CD4-positive, alpha-beta T cell treated with Interferon gamma for 1 hour (primary cell): ENCODE data around the gene CPSF4.

ENCODE experiments used
- DNase-seq: peaks from one replicate; pipeline ENCODE4 v3.0.0-alpha.2; 2020

CPSF4 gene

DNA sequence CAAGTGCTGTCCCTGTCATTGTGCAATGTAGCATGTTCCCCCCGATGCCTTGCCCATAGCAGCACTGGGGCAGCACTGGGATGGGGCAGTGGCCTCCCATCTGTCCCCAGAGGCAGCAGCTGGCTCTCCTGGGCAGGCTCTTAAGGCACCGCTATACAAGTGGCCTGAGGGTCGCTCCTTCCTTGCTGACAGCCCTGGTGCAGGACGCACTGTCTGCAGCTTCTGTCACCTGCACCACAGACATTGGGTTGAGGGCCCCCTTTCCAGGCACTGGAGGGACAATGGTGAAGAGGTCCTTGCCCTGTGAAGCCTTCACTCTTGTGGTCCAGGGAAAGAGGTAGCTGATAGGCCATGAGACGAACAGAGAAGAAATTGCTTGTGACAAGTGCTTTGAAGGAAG, 10.6 kb downstream of the CPSF4 start:
- DNase-seq: no peak

- no peak for DNase-seq
These were observed 13.2 kb downstream of the CPSF4 start for GRCh38 chr7:99451936-99452335.

- DNase-seq: no peak
These were observed 13.8 kb downstream of the CPSF4 start for GRCh38 chr7:99452541-99452940.

DNA sequence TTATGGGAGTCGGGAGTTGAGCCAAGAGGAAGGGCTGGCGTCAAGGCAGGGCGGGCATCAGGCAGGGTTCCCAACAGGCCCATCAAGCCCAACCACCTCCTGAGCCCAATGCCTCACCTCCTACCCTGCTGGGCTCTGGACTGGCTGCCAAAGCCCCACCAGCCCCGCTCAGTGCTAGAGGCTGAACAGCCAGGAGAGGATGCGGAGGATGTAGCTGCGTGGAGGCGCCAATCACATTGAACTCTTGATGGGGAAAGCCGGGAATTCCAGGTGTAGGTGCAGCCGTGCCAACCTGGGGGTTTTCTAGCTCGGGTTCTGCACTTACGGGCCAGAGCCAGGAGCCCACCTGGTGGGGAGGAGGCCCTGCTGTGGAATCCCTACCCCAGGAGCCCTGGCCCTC, 14.4 kb downstream of the CPSF4 start:
- no peak for DNase-seq

GRCh38 chr7:99455874-99456273, 17.1 kb downstream of the CPSF4 start:
- no peak for DNase-seq

- no peak for DNase-seq
These were observed 17.5 kb downstream of the CPSF4 start for GRCh38 chr7:99456288-99456687.

- no peak for DNase-seq
These were observed 18.4 kb downstream of the CPSF4 start for GRCh38 chr7:99457050-99457649.

DNA sequence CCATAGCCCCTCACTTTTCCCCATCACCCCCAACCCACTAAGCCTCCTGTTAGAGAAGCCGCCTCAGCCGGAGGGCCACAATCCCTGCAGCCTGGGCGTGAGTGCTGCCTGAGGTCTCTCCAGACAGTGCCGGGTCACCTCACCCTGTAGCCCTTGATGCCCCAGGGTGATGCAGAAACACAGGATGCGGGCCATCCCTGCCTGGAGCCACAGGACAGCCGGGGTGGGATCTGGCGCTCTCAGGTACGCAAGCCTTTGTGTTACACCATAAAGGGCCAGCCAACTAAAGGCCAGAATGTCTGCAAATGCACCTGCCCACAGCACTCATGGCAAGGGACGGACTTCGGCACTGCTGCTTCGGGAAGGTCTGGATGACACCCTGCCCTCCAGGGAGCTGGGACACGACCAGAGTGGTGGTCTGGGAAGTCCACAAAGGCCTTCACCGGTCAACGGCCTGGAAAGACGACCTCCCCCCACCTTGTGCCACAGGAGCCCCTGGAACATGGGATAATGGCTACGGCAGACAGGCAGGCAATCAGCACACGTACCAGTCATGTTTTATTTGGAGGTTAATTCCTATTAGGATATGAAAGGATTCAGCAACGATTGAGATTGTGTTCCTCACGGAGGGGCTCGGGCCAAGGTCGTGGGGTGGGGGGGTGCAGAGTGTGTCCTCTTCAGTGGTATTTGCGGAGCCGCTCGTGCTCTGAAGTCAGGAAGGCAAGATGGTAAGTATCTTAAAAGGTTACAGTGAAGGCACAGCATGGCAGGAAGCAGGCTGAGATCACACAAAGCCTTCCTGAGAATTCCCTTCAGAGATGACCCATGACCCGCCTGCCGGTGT, 19.1 kb downstream of the CPSF4 start:
- no peak for DNase-seq

- no peak for DNase-seq
These were observed 20.3 kb downstream of the CPSF4 start for GRCh38 chr7:99459087-99459486.

GRCh38 chr7:99460651-99461050, 21.9 kb downstream of the CPSF4 start:
- no peak for DNase-seq

DNA sequence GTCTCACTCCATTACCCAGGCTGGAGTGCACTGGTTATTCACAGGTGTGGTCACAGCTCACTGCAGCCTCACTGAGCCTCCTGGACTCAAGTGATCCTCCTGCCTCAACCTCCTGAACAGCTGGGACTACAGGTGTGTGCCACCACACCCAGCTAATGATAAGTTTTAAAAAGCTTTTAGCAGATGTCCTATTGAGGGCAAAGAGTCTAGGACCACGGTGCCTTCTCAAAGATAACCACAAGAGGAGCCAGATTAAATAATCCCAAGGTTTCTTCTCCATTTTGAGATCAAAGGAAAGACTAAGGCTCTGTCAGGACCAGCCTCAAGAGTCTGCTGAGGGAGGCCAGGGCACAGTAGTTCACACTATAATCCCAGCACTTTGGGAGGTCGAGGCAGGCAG, 22.5 kb downstream of the CPSF4 start:
- no peak for DNase-seq

DNA sequence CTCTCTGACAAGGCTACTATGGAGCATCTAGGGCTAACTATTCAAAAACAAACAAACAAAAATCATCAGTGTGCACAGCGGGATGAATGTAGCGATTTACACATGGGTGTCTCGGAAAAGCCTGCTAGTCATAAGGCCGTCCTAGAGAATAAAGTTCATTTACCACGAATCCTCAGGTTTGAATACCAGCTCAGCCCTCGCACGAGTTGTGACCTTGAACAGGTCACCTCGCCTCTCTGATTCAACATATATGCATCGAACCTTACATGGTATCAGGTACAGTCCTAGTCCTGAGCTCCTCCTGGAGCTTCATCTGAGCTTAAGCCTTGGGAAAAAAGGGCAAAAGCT, 26.7 kb downstream of the CPSF4 start:
- no peak for DNase-seq

DNA sequence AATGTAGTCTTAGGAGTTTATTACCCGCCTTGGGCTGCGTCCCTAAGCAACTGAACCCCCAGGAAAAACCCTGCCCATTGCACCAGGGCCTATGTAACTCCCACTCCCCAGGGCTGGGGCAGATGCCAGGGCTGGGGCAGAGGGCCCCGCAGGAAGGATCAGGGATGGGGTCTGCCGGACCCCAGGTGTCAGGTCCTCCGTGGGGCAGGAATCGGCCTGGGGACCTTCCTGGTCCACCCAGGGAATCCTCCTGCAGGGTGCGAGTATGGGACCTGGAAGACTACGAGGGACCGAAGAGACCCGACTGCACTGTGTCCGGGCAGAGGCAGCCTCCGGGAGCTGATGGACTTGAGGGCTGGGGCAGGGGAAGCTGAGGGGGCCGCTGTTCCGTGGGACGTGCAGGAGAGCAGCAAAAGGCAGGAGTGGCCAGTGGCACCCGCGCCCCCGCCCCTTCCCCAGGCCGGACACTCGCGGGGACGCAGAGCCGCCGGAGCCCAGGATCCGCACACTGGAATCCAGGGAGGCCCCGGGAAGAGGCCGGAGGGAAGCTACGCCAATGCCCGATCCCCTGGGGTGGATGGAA, 29.7 kb downstream of the CPSF4 start:
- DNase-seq: no peak

GRCh38 chr7:99469381-99470065, 30.8 kb downstream of the CPSF4 start:
- DNase-seq: no peak

DNA sequence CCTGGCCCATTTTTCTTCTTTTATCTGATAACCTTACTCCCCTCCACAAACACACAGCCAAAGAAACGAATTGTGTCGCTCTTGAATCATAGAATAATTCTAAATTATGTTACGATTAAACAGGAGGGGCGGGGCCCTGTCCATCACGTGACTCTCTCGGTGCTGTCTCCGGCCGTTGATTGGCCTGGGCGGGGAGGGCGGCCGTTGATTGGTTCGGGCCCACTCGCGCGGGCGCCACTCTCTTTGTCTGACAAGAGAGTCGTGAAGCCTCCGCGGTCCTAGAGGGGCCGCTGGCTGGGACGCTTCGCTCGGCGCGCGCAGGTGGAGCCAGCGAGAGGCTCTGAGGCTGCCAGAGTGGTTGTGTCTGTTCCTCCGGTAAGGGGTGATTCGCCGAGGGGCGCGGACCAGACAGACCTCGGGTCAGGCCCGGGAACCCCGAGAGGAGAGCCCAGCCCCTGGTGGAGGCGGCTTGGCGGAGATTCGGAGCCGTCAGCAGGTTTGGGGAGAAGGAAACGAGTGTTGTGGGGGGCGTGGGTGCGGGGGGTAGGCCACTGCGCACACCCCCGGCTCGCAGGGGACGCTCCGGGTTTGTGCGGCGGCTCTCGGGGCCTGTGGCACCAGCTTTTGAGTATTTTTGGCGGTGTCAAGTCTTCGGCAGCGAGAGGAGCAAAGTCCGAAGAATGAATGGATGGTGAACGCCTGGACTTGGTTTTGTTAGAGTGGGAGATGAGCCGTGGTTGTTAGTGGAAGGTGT, 34.0 kb downstream of the CPSF4 start, which contains the start of gene ZNF789:
TSS of gene ZNF789 (plus strand) at position 330 of the 754 bp plus-strand sequence. CDS start 3,567 bp downstream, outside the sequence.
- peak; percentile 97 for DNase-seq

- no peak for DNase-seq
These were observed 34.5 kb downstream of the CPSF4 start for GRCh38 chr7:99473315-99473596.

DNA sequence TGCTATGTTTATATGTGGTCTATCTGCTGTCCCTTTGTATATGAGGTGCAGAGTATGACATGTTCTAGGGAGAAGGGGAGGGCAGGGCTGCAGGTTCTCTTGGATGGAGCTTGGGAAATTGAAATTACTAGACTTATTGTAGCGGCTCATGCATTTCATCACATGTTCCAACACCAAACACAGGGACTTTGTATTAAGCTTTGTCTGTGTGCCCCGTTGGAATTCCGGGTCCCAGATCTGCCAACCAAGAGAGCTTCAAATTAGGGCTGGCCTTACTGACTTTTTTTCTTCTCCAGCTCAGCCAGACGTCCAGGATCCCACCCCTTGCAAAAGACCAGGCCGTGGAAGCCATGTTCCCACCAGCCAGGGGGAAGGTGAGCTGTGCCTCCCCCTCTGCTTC, 37.4 kb downstream of the CPSF4 start:
- no peak for DNase-seq

DNA sequence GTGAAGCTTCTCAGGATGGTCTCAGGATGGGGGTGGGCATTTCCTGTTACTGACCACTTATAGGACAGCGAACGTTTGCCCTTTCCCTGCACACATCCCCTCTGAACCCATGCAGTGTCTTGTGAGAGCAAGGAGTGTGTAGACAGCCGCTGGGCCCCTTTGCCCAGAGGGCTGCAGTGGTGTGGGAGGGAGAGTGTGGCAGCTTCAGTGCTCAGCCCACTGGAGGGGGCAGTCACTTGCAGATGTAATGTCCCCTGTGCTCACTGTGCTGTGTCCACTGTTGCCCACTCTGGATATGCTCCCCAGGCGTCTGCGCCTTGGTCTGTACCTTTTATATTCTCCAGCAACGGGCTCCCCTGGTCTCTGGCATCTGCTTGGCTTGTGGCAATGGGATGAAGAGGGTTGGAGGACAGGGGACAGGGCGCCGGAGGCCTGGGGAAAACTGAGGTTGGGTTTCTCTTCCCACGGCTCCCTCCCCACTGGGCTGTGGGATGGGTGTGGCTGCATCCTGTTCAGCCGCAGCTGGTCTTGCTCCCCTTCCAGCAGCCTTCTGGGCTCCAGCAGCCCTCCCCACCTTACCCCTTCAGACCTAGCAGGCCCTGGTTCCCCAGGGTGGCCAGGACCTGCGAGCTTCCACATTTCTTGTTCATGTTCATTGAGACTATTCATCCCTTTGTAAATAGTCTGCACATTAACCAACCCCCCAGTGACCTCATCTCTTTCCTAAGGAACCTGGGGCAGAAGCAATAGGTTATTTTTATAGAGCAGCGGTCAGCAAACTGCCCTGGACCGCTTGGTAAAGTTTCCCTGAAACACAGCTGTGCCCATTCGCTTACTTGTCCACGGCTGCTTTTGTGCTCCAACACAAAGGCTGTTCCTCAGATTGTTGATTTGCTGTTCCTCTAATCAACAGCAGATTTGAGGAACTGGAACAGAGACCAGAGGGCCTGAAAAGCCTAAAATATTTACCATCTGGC, 40.0 kb downstream of the CPSF4 start:
- DNase-seq: no peak

DNA sequence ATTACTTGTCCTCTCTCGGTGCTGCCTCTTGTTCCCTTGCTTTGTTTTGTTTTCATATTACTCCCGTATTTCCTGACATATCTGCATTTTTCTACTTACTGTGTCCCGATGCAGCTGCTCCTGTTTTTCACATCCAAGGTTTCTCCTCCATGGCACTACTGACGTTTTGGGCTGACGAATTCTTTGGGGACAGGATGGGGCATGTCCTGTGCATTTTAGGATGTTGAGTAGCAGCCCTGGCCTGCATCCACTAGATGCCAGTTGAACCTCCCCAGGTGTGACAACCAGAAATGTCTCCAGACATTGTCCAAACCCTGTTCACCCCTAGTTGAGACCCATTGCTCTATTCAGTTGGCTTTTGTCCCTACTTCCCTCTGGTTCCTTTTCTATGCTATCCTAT, 46.4 kb downstream of the CPSF4 start:
- no peak for DNase-seq

DNA sequence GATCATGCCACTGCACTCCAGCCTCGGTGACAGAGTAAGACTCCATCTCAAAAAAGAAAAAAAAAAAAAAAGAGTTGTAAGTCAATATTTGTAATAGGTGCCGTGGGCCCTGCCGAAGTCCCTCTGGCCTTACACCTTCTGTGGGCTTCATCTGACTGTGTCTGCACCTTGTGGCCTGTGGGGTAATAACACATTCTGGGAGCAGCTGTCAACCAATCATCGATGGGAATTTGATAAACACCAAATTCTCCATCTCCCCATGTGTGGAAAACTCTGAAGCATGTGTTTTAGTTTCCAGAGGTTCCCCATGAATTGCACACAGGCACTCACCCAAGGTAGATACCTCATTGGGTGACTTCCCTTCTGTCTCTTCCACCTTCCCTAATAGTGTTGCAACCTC, 50.5 kb downstream of the CPSF4 start:
- no peak for DNase-seq

GRCh38 chr7:99490878-99491277, 52.1 kb downstream of the CPSF4 start:
- no peak for DNase-seq

- DNase-seq: no peak
These were observed 55.1 kb downstream of the CPSF4 start for GRCh38 chr7:99493823-99494222.
